HepG2 (cell line): Measurements from ENCODE around the gene MUC22. TPM values are rescaled to one million over a fixed set of nuclear protein-coding genes. Genes with fewer than 3 reads are reported as not detected.

ENCODE experiments used
- ATAC-seq: fragments of 200-7000 bp; cut with Tn5 transposase; 3 replicates; pipeline ENCODE4 v1.9.1; 2020; ENCODE audit warnings: mild to moderate bottlenecking, moderate library complexity
- BruUV-seq: library from RNA; stranded (reverse); fragments of 400-500 nt; replicated peaks from 2 replicates; lab custom pipeline; 2021; lab: Mats Ljungman, UMichigan
- CTCF ChIA-PET: fragments of 300-600 bp; formaldehyde crosslinking; extraction: SDS; loops from one replicate; lab custom pipeline; 2021; ENCODE audit warnings: low total read pairs, inconsistent platforms, low intra/inter-chr PET ratio; lab: Yijun Ruan, JAX
- POLR2A ChIA-PET: fragments of 350-600 bp; sonication (Branson Sonifier 250); formaldehyde crosslinking; loops from one replicate; lab custom pipeline; 2020; ENCODE audit warnings: antibody characterized with exemption, inconsistent platforms; lab: Yijun Ruan, JAX
- DNase-seq: peaks from one replicate; pipeline ENCODE4 v3.0.0-alpha.2; 2015; ENCODE audit warnings: low spot score
- FAIRE-seq: peaks from 3 replicates; lab custom pipeline; 2011; peaks lifted over from hg19 to GRCh38; lab: Jason Lieb, UNC
- H2AFZ ChIP-seq: one replicate; pipeline ENCODE4 v1.6.1; 2011; ENCODE audit warnings: low read length, inconsistent platforms
- H3K27ac ChIP-seq: fragments of 300-600 bp; 3 replicates; pipeline ENCODE4 v1.8.0; 2011; ENCODE audit warnings: mixed run types, mild to moderate bottlenecking, mixed read lengths, low read length, inconsistent platforms; ENCODE audit not compliant: insufficient read depth; ENCODE audit errors: extremely low read length
- H3K27me3 ChIP-seq, 2 experiments: fragments of 200-600 bp in 1 of 2; 2 replicates in 1 of 2; 3 replicates in 1 of 2; pipeline versions ENCODE4 v1.6.0 to v1.8.0; 2011; ENCODE audit warnings: low read length in 2 of 2, mild to moderate bottlenecking in 2 of 2, moderate library complexity in 2 of 2, inconsistent platforms in 1 of 2; ENCODE audit not compliant: insufficient read depth in 2 of 2, control insufficient read depth in 1 of 2
- H3K36me3 ChIP-seq, 2 experiments: fragments of 200-600 bp in 1 of 2; replicated peaks in 1 of 2; 2 replicates in 1 of 2; 3 replicates in 1 of 2; pipeline versions ENCODE4 v1.5.1 to v1.8.0; 2011; ENCODE audit warnings: low read length in 2 of 2, inconsistent platforms in 1 of 2; ENCODE audit not compliant: insufficient read depth in 2 of 2, control insufficient read depth in 1 of 2
- H3K4me1 ChIP-seq: 2 replicates; pipeline ENCODE4 v1.5.1; 2012; ENCODE audit warnings: low read length, inconsistent platforms; ENCODE audit not compliant: insufficient read depth
- H3K4me2 ChIP-seq: 2 replicates; pipeline ENCODE4 v1.6.0; 2011; ENCODE audit warnings: low read depth, low read length, inconsistent platforms
- H3K4me3 ChIP-seq, 3 experiments: fragments of 200-600 bp in 1 of 3; sonication (generic), shearing (Covaris generic) in 1 of 3; replicated peaks in 1 of 3; 2 replicates each; pipeline ENCODE4 v1.5.1; 2011 to 2016; ENCODE audit warnings: low read length in 3 of 3, inconsistent platforms in 2 of 3, low read depth in 2 of 3, mild to moderate bottlenecking in 2 of 3, control low read depth in 1 of 3, mixed read lengths in 1 of 3; ENCODE audit not compliant: insufficient read depth in 1 of 3
- H3K79me2 ChIP-seq: one replicate; pipeline ENCODE4 v1.6.1; 2011; ENCODE audit warnings: low read length, inconsistent platforms; ENCODE audit not compliant: insufficient read depth
- H3K9ac ChIP-seq: 2 replicates; pipeline ENCODE4 v1.6.0; 2011; ENCODE audit warnings: mild to moderate bottlenecking, low read depth, low read length, inconsistent platforms; ENCODE audit not compliant: insufficient read depth
- H3K9me3 ChIP-seq: 2 replicates; pipeline ENCODE4 v1.5.1; 2012; ENCODE audit warnings: mild to moderate bottlenecking, low read length
- H4K20me1 ChIP-seq: 2 replicates; pipeline ENCODE4 v1.6.0; 2011; ENCODE audit warnings: inconsistent platforms, mild to moderate bottlenecking, low read length, moderate library complexity; ENCODE audit not compliant: insufficient read depth
- BHLHE40 ChIP-seq: IDR thresholded peaks from 2 replicates; pipeline ENCODE4 v1.6.1; 2011; ENCODE audit warnings: low read length, improper control_type of control experiment
- GTF2F1 ChIP-seq: fragments of 150-350 bp; IDR thresholded peaks from 2 replicates; pipeline ENCODE4 v1.6.1; 2014; ENCODE audit warnings: low read length
- HDAC2 ChIP-seq: sonication (generic); formaldehyde crosslinking; IDR thresholded peaks from 2 replicates; pipeline ENCODE4 v1.4.0; 2020; ENCODE audit warnings: missing genetic modification reagents
- ISX ChIP-seq: sonication (generic); formaldehyde crosslinking; conservative IDR thresholded peaks from 2 replicates; pipeline ENCODE4 v1.5.0; 2020; ENCODE audit warnings: missing genetic modification reagents
- MIER2 ChIP-seq: IDR thresholded peaks from 2 replicates; pipeline ENCODE4 v1.6.1; 2016; ENCODE audit warnings: missing biosample characterization, missing genetic modification reagents
- PRPF4 ChIP-seq: fragments of 200-400 bp; formaldehyde crosslinking; IDR thresholded peaks from 2 replicates; pipeline ENCODE4 v1.6.1; 2016; ENCODE audit warnings: low read length, low read depth; ENCODE audit not compliant: poor library complexity, severe bottlenecking
- RAD51 ChIP-seq: fragments of 450-650 bp; IDR thresholded peaks from 2 replicates; pipeline ENCODE4 v1.6.1; 2016; ENCODE audit warnings: borderline replicate concordance
- SKI ChIP-seq: fragments of 450-650 bp; IDR thresholded peaks from one replicate; pipeline ENCODE4 v1.6.1; 2018; ENCODE audit warnings: mild to moderate bottlenecking; ENCODE audit not compliant: partially characterized antibody
- SP1 ChIP-seq, 2 experiments: fragments of 450-650 bp in 1 of 2; sonication (generic) in 1 of 2; formaldehyde crosslinking in 1 of 2; IDR thresholded peaks; 2 replicates each; pipeline versions ENCODE4 v1.4.0 to v1.6.1; 2016 to 2020; ENCODE audit warnings: missing genetic modification reagents in 1 of 2
- STAT5B ChIP-seq: sonication (generic); formaldehyde crosslinking; IDR thresholded peaks from 2 replicates; pipeline ENCODE4 v1.4.0; 2020; ENCODE audit warnings: missing genetic modification reagents
- WIZ ChIP-seq: sonication (generic); formaldehyde crosslinking; IDR thresholded peaks from 2 replicates; pipeline ENCODE4 v1.5.1; 2020; ENCODE audit warnings: mild to moderate bottlenecking, missing genetic modification reagents
- ZFY ChIP-seq: sonication (generic); formaldehyde crosslinking; IDR thresholded peaks from 2 replicates; pipeline ENCODE4 v1.4.0; 2020; ENCODE audit warnings: missing genetic modification reagents
- ZNF234 ChIP-seq: sonication (generic); formaldehyde crosslinking; conservative IDR thresholded peaks from 2 replicates; pipeline ENCODE4 v1.5.1; 2020; ENCODE audit warnings: mild to moderate bottlenecking, missing genetic modification reagents
- ZNF614 ChIP-seq: IDR thresholded peaks from 2 replicates; pipeline ENCODE4 v1.6.1; 2018; ENCODE audit warnings: missing biosample characterization, missing genetic modification reagents, inconsistent platforms, borderline replicate concordance
- ZNF670 ChIP-seq: sonication (generic); formaldehyde crosslinking; IDR thresholded peaks from 2 replicates; pipeline ENCODE4 v1.8.0; 2022; ENCODE audit warnings: mild to moderate bottlenecking, missing genetic modification reagents, borderline replicate concordance
- WGBS: methylation state at CpG from one replicate; pipeline ENCODE4 v1.1.6; 2017; ENCODE audit warnings: low lambda C conversion rate; 5-methylcytosine and 5-hydroxymethylcytosine counted together
- in situ Hi-C: cut with HindIII; loops from 2 replicates; pipeline ENCODE4 v1.10.0; 2017; ENCODE audit warnings: low pct_unique_long_range_greater_than_20kb; ENCODE audit not compliant: extremely low pct_ligation_motif_present
- intact Hi-C: fragments of 100-400 bp; cut with micrococcal nuclease; formaldehyde crosslinking; loops from one replicate; pipeline ENCODE4 v1.10.0; 2022; ENCODE audit not compliant: unreplicated experiment
- polyA plus RNA-seq, 8 experiments: library from polyadenylated mRNA; depleted of rRNA in 3 of 8; stranded (reverse) in 7 of 8; unstranded in 1 of 8; fragments of >200 nt; fragmentation: Illumina TruSeq in 4 of 8; extraction: Trizol in 4 of 8; gene quantifications; 2 replicates each; pipeline versions ENCODE4 v1.2.1 to v1.2.3, GENCODE V29; 2011 to 2016; ENCODE audit warnings: low read depth in 4 of 8, missing spikeins in 1 of 8, mixed read lengths in 1 of 8; ENCODE audit not compliant: insufficient read depth in 1 of 8
- total RNA-seq, 5 experiments: library from RNA; depleted of rRNA; stranded (reverse); fragments of >200 nt; fragmentation: Illumina TruSeq; extraction: Trizol; gene quantifications; 2 replicates each; pipeline ENCODE4 v1.2.3, GENCODE V29; 2016; ENCODE audit warnings: low read depth in 1 of 5
- TF ChIP-seq, protein P1 (sequence below): IDR thresholded peaks from 2 replicates; pipeline ENCODE4 v1.6.1; 2016; ENCODE audit warnings: missing biosample characterization, missing genetic modification reagents, low read depth
- TF ChIP-seq, protein P2 (sequence below): sonication (generic); formaldehyde crosslinking; IDR thresholded peaks from 2 replicates; pipeline ENCODE4 v1.4.0; 2020; ENCODE audit warnings: missing genetic modification reagents, mild to moderate bottlenecking, borderline replicate concordance
- TF ChIP-seq, protein P3 (sequence below): sonication (generic); formaldehyde crosslinking; IDR thresholded peaks from 2 replicates; pipeline ENCODE4 v1.4.0; 2020; ENCODE audit warnings: mild to moderate bottlenecking, missing genetic modification reagents

The MUC22 gene
- total and polyA plus RNA-seq, 2 of the 13 experiments (the other 11 are each of a cell fraction or from before 2014, with no cell fraction given): not detected

DNA sequence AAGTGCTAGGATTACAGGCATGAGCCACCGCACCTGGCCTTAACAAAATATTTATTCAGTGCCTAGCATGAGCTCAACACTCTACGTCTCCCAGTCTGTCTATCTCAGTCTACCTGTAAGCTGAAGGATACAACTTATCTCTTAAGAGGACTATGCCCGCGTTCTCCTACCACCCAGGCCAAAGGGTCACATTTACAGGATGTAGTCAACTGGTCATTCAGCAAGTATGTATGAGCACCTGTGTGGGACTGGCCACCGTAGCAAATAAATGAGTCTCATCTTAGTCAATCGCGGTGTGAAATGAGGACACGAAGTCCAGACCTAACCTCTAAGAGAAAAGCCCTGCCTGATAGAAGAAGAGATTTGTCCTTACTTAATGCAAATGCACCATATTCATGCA lies 49.9 kb downstream of the MUC22 start (continued):
- TF ChIP-seq, protein P1, sequence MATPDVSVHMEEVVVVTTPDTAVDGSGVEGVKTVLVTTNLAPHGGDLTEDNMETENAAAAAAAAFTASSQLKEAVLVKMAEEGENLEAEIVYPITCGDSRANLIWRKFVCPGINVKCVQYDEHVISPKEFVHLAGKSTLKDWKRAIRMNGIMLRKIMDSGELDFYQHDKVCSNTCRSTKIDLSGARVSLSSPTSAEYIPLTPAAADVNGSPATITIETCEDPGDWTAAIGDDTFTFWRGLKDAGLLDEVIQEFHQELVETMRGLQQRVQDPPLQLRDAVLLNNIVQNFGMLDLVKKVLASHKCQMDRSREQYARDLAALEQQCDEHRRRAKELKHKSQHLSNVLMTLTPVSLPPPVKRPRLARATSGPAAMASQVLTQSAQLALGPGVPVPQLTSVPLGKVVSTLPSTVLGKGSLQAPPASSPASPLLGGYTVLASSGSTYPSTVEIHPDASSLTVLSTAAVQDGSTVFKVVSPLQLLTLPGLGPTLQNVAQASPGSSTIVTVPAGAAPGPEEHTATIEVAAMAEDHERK: no peak
- TF ChIP-seq SP1 (IDR thresholded peaks at IDR 0.05) (no peak), SP1 (CRISPR knock-in tag; IDR thresholded peaks at IDR 0.05) (no peak), MIER2 (CRISPR knock-in tag) (no peak), HDAC2 (CRISPR knock-in tag) (no peak), PRPF4 (no peak), ISX (CRISPR knock-in tag) (no peak), RAD51 (no peak)
- TF ChIP-seq, protein P2, sequence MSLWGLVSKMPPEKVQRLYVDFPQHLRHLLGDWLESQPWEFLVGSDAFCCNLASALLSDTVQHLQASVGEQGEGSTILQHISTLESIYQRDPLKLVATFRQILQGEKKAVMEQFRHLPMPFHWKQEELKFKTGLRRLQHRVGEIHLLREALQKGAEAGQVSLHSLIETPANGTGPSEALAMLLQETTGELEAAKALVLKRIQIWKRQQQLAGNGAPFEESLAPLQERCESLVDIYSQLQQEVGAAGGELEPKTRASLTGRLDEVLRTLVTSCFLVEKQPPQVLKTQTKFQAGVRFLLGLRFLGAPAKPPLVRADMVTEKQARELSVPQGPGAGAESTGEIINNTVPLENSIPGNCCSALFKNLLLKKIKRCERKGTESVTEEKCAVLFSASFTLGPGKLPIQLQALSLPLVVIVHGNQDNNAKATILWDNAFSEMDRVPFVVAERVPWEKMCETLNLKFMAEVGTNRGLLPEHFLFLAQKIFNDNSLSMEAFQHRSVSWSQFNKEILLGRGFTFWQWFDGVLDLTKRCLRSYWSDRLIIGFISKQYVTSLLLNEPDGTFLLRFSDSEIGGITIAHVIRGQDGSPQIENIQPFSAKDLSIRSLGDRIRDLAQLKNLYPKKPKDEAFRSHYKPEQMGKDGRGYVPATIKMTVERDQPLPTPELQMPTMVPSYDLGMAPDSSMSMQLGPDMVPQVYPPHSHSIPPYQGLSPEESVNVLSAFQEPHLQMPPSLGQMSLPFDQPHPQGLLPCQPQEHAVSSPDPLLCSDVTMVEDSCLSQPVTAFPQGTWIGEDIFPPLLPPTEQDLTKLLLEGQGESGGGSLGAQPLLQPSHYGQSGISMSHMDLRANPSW (CRISPR knock-in tag): no peak

DNA sequence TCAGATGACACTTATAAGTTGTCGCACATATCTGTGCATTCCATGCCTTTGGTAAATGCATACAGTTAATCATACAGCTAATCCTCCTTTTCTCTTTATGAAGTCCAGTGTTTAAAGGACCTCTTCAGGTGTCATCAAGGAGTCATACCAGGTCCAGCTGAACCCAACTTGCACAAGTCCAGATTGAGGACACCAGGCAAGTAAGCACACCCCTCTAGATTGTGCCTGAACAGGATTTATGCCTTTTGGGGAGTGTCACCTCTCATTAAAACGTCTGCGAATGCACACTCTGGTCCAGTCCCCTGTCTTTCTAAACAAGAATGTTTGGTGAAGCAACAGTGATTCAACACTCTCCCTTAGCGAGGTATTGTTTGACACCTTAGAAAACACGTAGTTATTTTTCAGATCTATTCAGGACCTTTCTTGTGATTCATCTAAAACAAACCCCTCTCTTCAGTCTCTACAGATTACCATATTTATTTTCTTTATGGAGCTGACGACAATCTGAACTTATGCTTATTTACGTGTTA lies 53.7 kb downstream of the MUC22 start:
- Histone ChIP-seq H3K4me1 (no peaks in the 10 kb centered on the region), H3K79me2 (no peaks in the 10 kb centered on the region), H3K9me3 (no peaks in the 10 kb centered on the region), H3K27ac (no peak overlapping the region), H4K20me1 (no peaks in the 10 kb centered on the region), H3K9ac (no peak overlapping the region), H3K4me3 (no peak overlapping the region), H3K4me2 (no peak overlapping the region), H3K27me3 (0 out of 5 replicates have a peak, but pooled peaks cover 0 to 3% of the 10 kb centered on the region in 2 experiments), H2AFZ (no peak overlapping the region), H3K36me3 (no peaks in the 10 kb centered on the region)
- ATAC-seq (no peak), DNase-seq (no peak), FAIRE-seq (no peak)
- in situ Hi-C loops: no loop called here
- ChIA-PET CTCF (no interaction called here), POLR2A (no interaction called here)
- 34% methylated on average over 7 of the region's 7 CpGs for WGBS
- intact Hi-C loops: no loop called here
- no TSS peak for BruUV-seq
- TF ChIP-seq ZFY (CRISPR knock-in tag) (no peak), ZNF670 (CRISPR knock-in tag) (no peak), STAT5B (CRISPR knock-in tag) (no peak), GTF2F1 (no peak), ZNF614 (CRISPR knock-in tag) (no peak), BHLHE40 (no peak), WIZ (CRISPR knock-in tag) (no peak), ZNF234 (CRISPR knock-in tag) (no peak), SKI (no peak)
- TF ChIP-seq, protein P3, sequence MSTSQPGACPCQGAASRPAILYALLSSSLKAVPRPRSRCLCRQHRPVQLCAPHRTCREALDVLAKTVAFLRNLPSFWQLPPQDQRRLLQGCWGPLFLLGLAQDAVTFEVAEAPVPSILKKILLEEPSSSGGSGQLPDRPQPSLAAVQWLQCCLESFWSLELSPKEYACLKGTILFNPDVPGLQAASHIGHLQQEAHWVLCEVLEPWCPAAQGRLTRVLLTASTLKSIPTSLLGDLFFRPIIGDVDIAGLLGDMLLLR (CRISPR knock-in tag): no peak
